Testis (tissue), 2 donors: ENCODE results near the gene ADCYAP1.

ENCODE experiments used
- POLR2A ChIP-seq: fragments of 450-650 bp; IDR thresholded peaks from one replicate; pipeline ENCODE4 v1.6.1; 2017; ENCODE audit warnings: antibody characterized with exemption, mild to moderate bottlenecking, moderate library complexity
- TF ChIP-seq, protein P1 (sequence below), 3 experiments: fragments of 450-650 bp in 2 of 3; fragments of 200-600 bp in 1 of 3; sonication (generic) in 1 of 3; IDR thresholded peaks; one replicate each; pipeline ENCODE4 v1.5.1; 2016 to 2019; ENCODE audit warnings: antibody characterized with exemption in 3 of 3, mild to moderate bottlenecking in 2 of 3, moderate library complexity in 1 of 3

DNA sequence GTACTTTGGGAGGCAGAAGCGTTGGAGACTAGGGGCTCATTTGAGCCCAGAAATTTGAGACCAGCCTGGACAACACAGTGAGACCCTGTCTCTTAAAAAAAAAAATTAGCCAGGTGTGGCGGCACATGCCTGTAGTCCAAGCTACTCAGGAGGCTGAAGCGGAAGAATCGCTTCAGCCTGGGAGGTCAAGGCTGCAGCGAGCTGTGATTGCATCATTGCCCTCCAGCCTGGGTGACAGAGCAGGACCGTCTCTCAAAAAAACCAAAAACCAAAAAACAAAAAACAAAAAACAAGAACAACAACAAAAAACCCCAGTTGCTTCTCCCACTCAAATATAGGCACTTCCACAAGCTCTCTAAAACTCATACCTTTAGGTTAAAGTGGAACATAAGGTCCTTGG is 27.4 kb upstream of the ADCYAP1 start:
- TF ChIP-seq, protein P1, sequence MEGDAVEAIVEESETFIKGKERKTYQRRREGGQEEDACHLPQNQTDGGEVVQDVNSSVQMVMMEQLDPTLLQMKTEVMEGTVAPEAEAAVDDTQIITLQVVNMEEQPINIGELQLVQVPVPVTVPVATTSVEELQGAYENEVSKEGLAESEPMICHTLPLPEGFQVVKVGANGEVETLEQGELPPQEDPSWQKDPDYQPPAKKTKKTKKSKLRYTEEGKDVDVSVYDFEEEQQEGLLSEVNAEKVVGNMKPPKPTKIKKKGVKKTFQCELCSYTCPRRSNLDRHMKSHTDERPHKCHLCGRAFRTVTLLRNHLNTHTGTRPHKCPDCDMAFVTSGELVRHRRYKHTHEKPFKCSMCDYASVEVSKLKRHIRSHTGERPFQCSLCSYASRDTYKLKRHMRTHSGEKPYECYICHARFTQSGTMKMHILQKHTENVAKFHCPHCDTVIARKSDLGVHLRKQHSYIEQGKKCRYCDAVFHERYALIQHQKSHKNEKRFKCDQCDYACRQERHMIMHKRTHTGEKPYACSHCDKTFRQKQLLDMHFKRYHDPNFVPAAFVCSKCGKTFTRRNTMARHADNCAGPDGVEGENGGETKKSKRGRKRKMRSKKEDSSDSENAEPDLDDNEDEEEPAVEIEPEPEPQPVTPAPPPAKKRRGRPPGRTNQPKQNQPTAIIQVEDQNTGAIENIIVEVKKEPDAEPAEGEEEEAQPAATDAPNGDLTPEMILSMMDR (IDR thresholded peaks at IDR 0.05), result no peak
- TF ChIP-seq POLR2A, result no peak
